NCI-H446 treated with DMSO at 0.1 percent for 48 hours (cell line): ENCODE data around the gene SLC9C2.

Source experiments
- DNase-seq: peaks from one replicate; lab custom pipeline; 2025; lab: John Stamatoyannopoulos, UW

SLC9C2 gene

GRCh38 chr1:173451981-173452380, 150.9 kb downstream of the SLC9C2 start:
- DNase-seq, result no peak
